Parathyroid adenoma (tissue), 2 donors: ENCODE data around the gene TMEM178B.

Source experiments
- H2AFZ ChIP-seq: fragments of 300-600 bp; sonication (generic); one replicate; pipeline ENCODE4 v1.7.0; 2017; ENCODE audit warnings: antibody characterized with exemption, mild to moderate bottlenecking
- H3K27ac ChIP-seq: fragments of 300-600 bp; sonication (generic); one replicate; pipeline ENCODE4 v1.7.0; 2017
- H3K27me3 ChIP-seq: fragments of 300-600 bp; sonication (generic); one replicate; pipeline ENCODE4 v1.7.0; 2017; ENCODE audit warnings: low read length; ENCODE audit not compliant: control insufficient read depth, insufficient read depth
- H3K36me3 ChIP-seq: fragments of 300-600 bp; sonication (generic); one replicate; pipeline ENCODE4 v1.7.0; 2017; ENCODE audit warnings: low read length; ENCODE audit not compliant: control insufficient read depth, insufficient read depth
- H3K4me1 ChIP-seq: fragments of 300-600 bp; sonication (generic); one replicate; pipeline ENCODE4 v1.7.0; 2017; ENCODE audit warnings: control low read depth
- H3K4me2 ChIP-seq: fragments of 300-600 bp; sonication (generic); one replicate; pipeline ENCODE4 v1.7.0; 2017; ENCODE audit warnings: low read length
- H3K4me3 ChIP-seq: fragments of 300-600 bp; sonication (generic); one replicate; pipeline ENCODE4 v1.7.0; 2017; ENCODE audit warnings: low read depth, low read length
- H3K79me2 ChIP-seq: fragments of 300-600 bp; sonication (generic); one replicate; pipeline ENCODE4 v1.7.0; 2017; ENCODE audit warnings: control low read depth
- H3K9ac ChIP-seq: fragments of 300-600 bp; sonication (generic); one replicate; pipeline ENCODE4 v1.7.0; 2017; ENCODE audit warnings: mild to moderate bottlenecking
- H3K9me3 ChIP-seq: fragments of 300-600 bp; sonication (generic); one replicate; pipeline ENCODE4 v1.7.0; 2017; ENCODE audit warnings: low read length; ENCODE audit not compliant: control insufficient read depth
- TF ChIP-seq, protein P1 (sequence below): fragments of 300-600 bp; sonication (generic); IDR thresholded peaks from one replicate; pipeline ENCODE4 v1.7.0; 2017; ENCODE audit warnings: antibody characterized with exemption, mild to moderate bottlenecking
- donor health status: primary hyperparathyroidism.

TMEM178B gene

DNA sequence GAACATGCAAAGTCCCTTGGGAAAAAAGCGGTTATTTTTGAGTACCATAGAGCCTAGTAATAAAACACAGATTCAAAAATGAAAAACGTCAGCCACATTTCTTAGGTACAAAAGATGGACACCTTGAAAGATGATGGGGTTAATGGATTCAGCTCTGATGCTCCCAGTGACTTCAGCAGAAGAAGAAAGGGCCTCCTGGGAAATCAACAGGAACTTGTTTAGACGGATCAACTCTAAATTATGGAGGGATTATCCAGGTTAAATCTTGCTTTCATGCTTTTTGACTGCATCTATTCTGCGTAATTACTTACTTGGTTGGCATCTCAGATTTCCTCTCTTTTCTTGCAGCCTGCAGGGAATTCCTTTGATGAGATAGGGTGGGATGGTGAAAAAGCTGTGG lies 82.5 kb downstream of the TMEM178B start:
- H3K4me2 ChIP-seq = no peak overlapping the region
- TF ChIP-seq, protein P1, sequence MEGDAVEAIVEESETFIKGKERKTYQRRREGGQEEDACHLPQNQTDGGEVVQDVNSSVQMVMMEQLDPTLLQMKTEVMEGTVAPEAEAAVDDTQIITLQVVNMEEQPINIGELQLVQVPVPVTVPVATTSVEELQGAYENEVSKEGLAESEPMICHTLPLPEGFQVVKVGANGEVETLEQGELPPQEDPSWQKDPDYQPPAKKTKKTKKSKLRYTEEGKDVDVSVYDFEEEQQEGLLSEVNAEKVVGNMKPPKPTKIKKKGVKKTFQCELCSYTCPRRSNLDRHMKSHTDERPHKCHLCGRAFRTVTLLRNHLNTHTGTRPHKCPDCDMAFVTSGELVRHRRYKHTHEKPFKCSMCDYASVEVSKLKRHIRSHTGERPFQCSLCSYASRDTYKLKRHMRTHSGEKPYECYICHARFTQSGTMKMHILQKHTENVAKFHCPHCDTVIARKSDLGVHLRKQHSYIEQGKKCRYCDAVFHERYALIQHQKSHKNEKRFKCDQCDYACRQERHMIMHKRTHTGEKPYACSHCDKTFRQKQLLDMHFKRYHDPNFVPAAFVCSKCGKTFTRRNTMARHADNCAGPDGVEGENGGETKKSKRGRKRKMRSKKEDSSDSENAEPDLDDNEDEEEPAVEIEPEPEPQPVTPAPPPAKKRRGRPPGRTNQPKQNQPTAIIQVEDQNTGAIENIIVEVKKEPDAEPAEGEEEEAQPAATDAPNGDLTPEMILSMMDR = no peak
- H3K27ac ChIP-seq = no peak overlapping the region
- peaks cover 27% of the 10 kb centered on the region for H3K79me2 ChIP-seq
- H3K4me1 ChIP-seq = peaks cover 23% of the 10 kb centered on the region
- H3K9ac ChIP-seq = no peak overlapping the region
- no peak overlapping the region for H3K4me3 ChIP-seq
- no peak overlapping the region for H2AFZ ChIP-seq
- H3K27me3 ChIP-seq = no peaks in the 10 kb centered on the region
- no peaks in the 10 kb centered on the region for H3K9me3 ChIP-seq
- no peaks in the 10 kb centered on the region for H3K36me3 ChIP-seq

DNA sequence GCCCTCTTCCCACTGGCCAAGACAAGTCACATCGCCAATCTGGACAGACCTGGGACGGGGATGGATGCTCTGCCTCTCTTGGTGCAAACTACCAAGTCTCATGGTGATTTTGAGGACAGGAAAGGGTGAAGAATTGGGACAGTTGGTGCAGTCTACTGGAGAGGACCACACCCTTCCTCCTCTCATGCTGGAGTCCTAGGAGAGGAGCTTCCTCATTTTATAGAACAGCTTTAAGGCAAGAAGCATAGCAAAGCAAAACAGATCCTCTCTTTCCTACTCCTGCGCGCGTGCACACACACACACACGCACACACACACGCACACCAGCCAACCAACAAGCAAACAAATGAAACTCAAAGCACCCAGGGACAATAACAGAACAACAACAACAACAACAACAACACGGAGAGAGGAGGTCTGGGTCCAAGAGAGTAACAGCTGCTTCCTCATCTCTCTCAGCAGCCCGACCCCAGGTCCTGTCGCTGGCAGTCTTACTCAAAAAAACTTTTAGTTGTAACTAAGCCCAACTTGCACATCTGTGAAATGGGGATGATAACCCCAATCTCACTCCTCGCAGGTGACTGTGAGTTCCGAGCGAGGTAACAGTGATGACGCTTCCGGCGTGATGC lies 83.4 kb downstream of the TMEM178B start:
- Histone ChIP-seq H3K9me3 (no peaks in the 10 kb centered on the region), H3K4me1 (peaks cover 23% of the 10 kb centered on the region), H3K79me2 (peaks cover 28% of the 10 kb centered on the region), H2AFZ (no peak overlapping the region), H3K4me2 (no peak overlapping the region), H3K9ac (no peak overlapping the region), H3K4me3 (no peak overlapping the region), H3K36me3 (no peaks in the 10 kb centered on the region), H3K27me3 (no peaks in the 10 kb centered on the region), H3K27ac (peak overlapping the region; percentile 80)
- TF ChIP-seq, protein P1 = no peak

DNA sequence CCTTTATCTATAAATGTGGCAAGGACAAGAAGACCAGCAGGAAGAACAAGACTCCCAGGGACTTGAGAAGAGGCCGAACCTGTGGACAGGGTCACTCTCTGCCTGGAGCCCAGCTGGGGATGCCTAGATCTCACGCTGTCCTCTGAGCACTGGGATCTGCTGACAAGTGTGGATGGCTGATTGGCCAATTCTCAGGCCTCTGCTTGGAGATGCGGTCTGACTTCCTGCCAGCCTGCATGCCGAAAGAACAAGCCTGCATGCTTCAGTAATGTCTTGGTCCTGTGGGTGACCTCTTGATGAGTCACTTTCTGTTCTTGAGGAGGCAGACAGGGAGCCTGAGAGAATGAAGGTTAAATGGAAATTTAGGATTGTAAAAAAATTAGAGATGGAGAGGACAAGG lies 84.7 kb downstream of the TMEM178B start:
- Histone ChIP-seq H3K79me2 (peaks cover 37% of the 10 kb centered on the region), H3K9ac (no peak overlapping the region), H2AFZ (no peak overlapping the region), H3K36me3 (no peaks in the 10 kb centered on the region), H3K4me2 (no peak overlapping the region), H3K27me3 (no peaks in the 10 kb centered on the region), H3K27ac (peak overlapping the region; percentile 80), H3K4me3 (no peak overlapping the region), H3K4me1 (peaks cover 17% of the 10 kb centered on the region), H3K9me3 (no peaks in the 10 kb centered on the region)
- TF ChIP-seq, protein P1 = no peak

DNA sequence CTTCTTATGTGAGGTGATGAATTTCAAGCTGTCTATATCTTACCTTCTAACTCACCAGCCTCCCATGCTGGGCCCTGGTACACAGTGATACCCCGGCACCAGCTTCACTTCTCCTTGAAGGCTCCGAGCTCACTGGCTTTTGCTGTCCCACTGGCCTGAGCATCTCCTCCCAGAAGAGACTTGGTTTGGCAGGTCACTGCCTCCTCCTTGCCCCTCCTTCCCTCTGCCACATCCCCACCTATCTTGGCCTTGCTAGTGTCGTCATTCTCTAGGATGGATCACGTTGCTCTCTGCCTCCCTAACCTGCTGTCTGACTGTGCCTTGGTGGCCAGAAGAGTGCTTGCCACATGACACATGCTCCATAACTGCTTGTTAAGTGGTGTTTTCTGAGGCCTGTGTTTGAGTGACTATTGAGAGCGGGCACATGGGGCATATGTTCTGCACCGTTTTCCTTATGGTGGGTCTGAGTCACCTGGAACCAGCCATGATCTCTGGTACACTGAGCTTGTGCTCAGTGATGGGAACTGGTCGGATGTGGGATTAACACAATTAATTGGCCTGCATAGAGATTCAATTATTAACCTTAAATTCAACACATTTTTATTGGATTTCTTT lies 86.5 kb downstream of the TMEM178B start:
- no peak overlapping the region for H3K4me3 ChIP-seq
- H3K36me3 ChIP-seq = no peaks in the 10 kb centered on the region
- H3K27me3 ChIP-seq = no peaks in the 10 kb centered on the region
- H2AFZ ChIP-seq = no peak overlapping the region
- H3K9ac ChIP-seq = no peak overlapping the region
- no peak overlapping the region for H3K27ac ChIP-seq
- H3K9me3 ChIP-seq = no peaks in the 10 kb centered on the region
- no peak overlapping the region for H3K4me2 ChIP-seq
- TF ChIP-seq, protein P1 = no peak
- H3K4me1 ChIP-seq = peaks cover 19% of the 10 kb centered on the region
- H3K79me2 ChIP-seq = peaks cover 32% of the 10 kb centered on the region
